ENCODE results near the gene POLRMT. TPM values are rescaled to one million over a fixed set of nuclear protein-coding genes. Genes with fewer than 3 reads are reported as not detected.

Gene POLRMT
- polyA plus RNA-seq, 1 donor (not counting 4 experiments of a cell fraction or from before 2014, with no cell fraction given) = 33.3 TPM

DNA sequence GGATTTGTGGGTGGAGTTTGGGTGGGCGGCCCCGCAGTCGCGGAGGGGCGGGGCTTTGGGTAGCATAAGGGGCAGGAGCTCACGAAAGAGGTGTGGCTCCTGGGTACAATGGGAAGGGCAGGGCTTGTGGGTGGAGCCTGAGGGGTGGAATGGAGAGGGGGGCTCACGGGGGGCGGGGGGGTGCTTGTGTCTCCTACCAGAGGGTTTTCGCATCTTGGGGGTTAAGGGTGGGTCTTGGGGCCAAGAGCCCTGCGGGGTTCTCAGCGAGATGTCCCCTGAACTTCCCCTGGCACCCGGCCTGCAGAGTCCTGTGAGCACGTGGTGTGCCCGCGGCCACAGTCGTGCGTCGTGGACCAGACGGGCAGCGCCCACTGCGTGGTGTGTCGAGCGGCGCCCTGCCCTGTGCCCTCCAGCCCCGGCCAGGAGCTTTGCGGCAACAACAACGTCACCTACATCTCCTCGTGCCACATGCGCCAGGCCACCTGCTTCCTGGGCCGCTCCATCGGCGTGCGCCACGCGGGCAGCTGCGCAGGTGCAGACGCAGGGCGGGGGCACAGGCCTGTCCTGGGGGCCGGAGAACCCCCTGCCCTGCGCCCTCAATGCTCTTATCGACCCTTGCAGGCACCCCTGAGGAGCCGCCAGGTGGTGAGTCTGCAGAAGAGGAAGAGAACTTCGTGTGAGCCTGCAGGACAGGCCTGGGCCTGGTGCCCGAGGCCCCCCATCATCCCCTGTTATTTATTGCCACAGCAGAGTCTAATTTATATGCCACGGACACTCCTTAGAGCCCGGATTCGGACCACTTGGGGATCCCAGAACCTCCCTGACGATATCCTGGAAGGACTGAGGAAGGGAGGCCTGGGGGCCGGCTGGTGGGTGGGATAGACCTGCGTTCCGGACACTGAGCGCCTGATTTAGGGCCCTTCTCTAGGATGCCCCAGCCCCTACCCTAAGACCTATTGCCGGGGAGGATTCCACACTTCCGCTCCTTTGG is 48.0 kb upstream of the POLRMT start:
- peaks cover 9 to 29% of the 10 kb centered on the region in 2 experiments for H3K36me3 ChIP-seq (ENCODE audit: control insufficient read depth in 2 of 2, extremely low read depth in 1 of 2, insufficient read depth in 2 of 2, low read length in 2 of 2)
- H3K4me2 ChIP-seq (ENCODE audit: control insufficient read depth, extremely low read depth, insufficient read depth, low read depth, low read length) = peak overlapping the region; percentile 82
- peak overlapping the region in 1 of 3 experiments; percentile 20 for H3K4me3 ChIP-seq (ENCODE audit: control insufficient read depth in 2 of 3, extremely low read depth in 1 of 3, insufficient read depth in 2 of 3, low read depth in 1 of 3, low read length in 3 of 3)
- H3K27me3 ChIP-seq (ENCODE audit: control insufficient read depth, extremely low read depth, insufficient read depth, low read length) = no peaks in the 10 kb centered on the region
- H3K79me2 ChIP-seq (ENCODE audit: control insufficient read depth, insufficient read depth, low read length) = peaks cover 23% of the 10 kb centered on the region
- dilution Hi-C loops (cut with MboI; ENCODE audit: extremely low pct_ligation_motif_present, low sequenced_read_pairs) = no loop called here
- peaks cover 20% of the 10 kb centered on the region for H3K4me1 ChIP-seq (ENCODE audit: control insufficient read depth, extremely low read depth, insufficient read depth, low read length)
- TF ChIP-seq, protein P1, sequence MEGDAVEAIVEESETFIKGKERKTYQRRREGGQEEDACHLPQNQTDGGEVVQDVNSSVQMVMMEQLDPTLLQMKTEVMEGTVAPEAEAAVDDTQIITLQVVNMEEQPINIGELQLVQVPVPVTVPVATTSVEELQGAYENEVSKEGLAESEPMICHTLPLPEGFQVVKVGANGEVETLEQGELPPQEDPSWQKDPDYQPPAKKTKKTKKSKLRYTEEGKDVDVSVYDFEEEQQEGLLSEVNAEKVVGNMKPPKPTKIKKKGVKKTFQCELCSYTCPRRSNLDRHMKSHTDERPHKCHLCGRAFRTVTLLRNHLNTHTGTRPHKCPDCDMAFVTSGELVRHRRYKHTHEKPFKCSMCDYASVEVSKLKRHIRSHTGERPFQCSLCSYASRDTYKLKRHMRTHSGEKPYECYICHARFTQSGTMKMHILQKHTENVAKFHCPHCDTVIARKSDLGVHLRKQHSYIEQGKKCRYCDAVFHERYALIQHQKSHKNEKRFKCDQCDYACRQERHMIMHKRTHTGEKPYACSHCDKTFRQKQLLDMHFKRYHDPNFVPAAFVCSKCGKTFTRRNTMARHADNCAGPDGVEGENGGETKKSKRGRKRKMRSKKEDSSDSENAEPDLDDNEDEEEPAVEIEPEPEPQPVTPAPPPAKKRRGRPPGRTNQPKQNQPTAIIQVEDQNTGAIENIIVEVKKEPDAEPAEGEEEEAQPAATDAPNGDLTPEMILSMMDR (optimal IDR thresholded peaks at IDR 0.05 in 1 of 3, IDR thresholded peaks at IDR 0.05 in 1 of 3, conservative IDR thresholded peaks at IDR 0.05 in 1 of 3; ENCODE audit: extremely low read depth in 1 of 3, insufficient read depth in 2 of 3, low read length in 3 of 3) = no peak
- no peak for TF ChIP-seq EZH2 (IDR thresholded peaks at IDR 0.05; ENCODE audit: low read length)
- H3K9me3 ChIP-seq (ENCODE audit: control insufficient read depth, low read depth, low read length) = no peaks in the 10 kb centered on the region
- peaks cover 2% of the 10 kb centered on the region for H3K9me1 ChIP-seq (ENCODE audit: control insufficient read depth, extremely low read depth, insufficient read depth, low read length)
- H4K20me1 ChIP-seq (ENCODE audit: control insufficient read depth, extremely low read depth, insufficient read depth, low read length) = peaks cover 21% of the 10 kb centered on the region
- peak overlapping the region; percentile 83 for H3K27ac ChIP-seq (ENCODE audit: control insufficient read depth, insufficient read depth, low read length)
- DNase-seq (ENCODE audit: low read depth, low spot score) (no peak), FAIRE-seq (no peak)
- H3K9ac ChIP-seq (ENCODE audit: control insufficient read depth, extremely low read depth, insufficient read depth, low read length) = peak overlapping the region; percentile 70
- no peak overlapping the region for H2AFZ ChIP-seq (ENCODE audit: control insufficient read depth, low read length)

- TF ChIP-seq, protein P1 (optimal IDR thresholded peaks at IDR 0.05 in 1 of 3, IDR thresholded peaks at IDR 0.05 in 1 of 3, conservative IDR thresholded peaks at IDR 0.05 in 1 of 3; ENCODE audit: extremely low read depth in 1 of 3, insufficient read depth in 2 of 3, low read length in 3 of 3) = peak; percentile 14 to 77 (median 47)
- TF ChIP-seq EZH2 (IDR thresholded peaks at IDR 0.05; ENCODE audit: low read length) = no peak
These were observed 47.1 kb upstream of the POLRMT start for GRCh38 chr19:680287-681028.

More at GRCh38 chr19:680287-681028, 47.1 kb upstream of the POLRMT start:
- peaks cover 2% of the 10 kb centered on the region for H3K9me1 ChIP-seq (ENCODE audit: control insufficient read depth, extremely low read depth, insufficient read depth, low read length)
- H4K20me1 ChIP-seq (ENCODE audit: control insufficient read depth, extremely low read depth, insufficient read depth, low read length) = peaks cover 21% of the 10 kb centered on the region
- H3K9me3 ChIP-seq (ENCODE audit: control insufficient read depth, low read depth, low read length) = no peaks in the 10 kb centered on the region
- DNase-seq (ENCODE audit: low read depth, low spot score) = peak; percentile 92
- peaks cover 23% of the 10 kb centered on the region for H3K79me2 ChIP-seq (ENCODE audit: control insufficient read depth, insufficient read depth, low read length)
- peaks cover 25% of the 10 kb centered on the region for H3K4me1 ChIP-seq (ENCODE audit: control insufficient read depth, extremely low read depth, insufficient read depth, low read length)
- H3K27me3 ChIP-seq (ENCODE audit: control insufficient read depth, extremely low read depth, insufficient read depth, low read length) = no peaks in the 10 kb centered on the region
- H3K4me2 ChIP-seq (ENCODE audit: control insufficient read depth, extremely low read depth, insufficient read depth, low read depth, low read length) = peak overlapping the region; percentile 90
- dilution Hi-C loops (cut with MboI; ENCODE audit: extremely low pct_ligation_motif_present, low sequenced_read_pairs) = no loop called here
- peak overlapping the region; percentile 83 for H3K27ac ChIP-seq (ENCODE audit: control insufficient read depth, insufficient read depth, low read length)
- H2AFZ ChIP-seq (ENCODE audit: control insufficient read depth, low read length) = peak overlapping the region; percentile 49
- H3K4me3 ChIP-seq (ENCODE audit: control insufficient read depth in 2 of 3, extremely low read depth in 1 of 3, insufficient read depth in 2 of 3, low read depth in 1 of 3, low read length in 3 of 3) = peak overlapping the region; percentile 26 to 65 (median 51)
- peak overlapping the region; percentile 70 for H3K9ac ChIP-seq (ENCODE audit: control insufficient read depth, extremely low read depth, insufficient read depth, low read length)
- H3K36me3 ChIP-seq (ENCODE audit: control insufficient read depth in 2 of 2, extremely low read depth in 1 of 2, insufficient read depth in 2 of 2, low read length in 2 of 2) = peaks cover 9 to 29% of the 10 kb centered on the region in 2 experiments
- FAIRE-seq = peak; percentile 5
